Head of caudate nucleus (tissue), 42 donors: Measurements from ENCODE around the gene ANAPC7.

Source experiments
- DNase-seq, 42 donors: peaks; one replicate each; pipeline versions ENCODE4 v3.0.0 to v3.0.0-alpha.2; 2020 to 2021; ENCODE audit warnings: mixed read lengths in 7 of 42
- intact Hi-C: fragments of 100-400 bp; cut with DNase I; formaldehyde crosslinking; loops from one replicate; pipeline ENCODE4 v1.15.0; 2022

Gene ANAPC7

DNA sequence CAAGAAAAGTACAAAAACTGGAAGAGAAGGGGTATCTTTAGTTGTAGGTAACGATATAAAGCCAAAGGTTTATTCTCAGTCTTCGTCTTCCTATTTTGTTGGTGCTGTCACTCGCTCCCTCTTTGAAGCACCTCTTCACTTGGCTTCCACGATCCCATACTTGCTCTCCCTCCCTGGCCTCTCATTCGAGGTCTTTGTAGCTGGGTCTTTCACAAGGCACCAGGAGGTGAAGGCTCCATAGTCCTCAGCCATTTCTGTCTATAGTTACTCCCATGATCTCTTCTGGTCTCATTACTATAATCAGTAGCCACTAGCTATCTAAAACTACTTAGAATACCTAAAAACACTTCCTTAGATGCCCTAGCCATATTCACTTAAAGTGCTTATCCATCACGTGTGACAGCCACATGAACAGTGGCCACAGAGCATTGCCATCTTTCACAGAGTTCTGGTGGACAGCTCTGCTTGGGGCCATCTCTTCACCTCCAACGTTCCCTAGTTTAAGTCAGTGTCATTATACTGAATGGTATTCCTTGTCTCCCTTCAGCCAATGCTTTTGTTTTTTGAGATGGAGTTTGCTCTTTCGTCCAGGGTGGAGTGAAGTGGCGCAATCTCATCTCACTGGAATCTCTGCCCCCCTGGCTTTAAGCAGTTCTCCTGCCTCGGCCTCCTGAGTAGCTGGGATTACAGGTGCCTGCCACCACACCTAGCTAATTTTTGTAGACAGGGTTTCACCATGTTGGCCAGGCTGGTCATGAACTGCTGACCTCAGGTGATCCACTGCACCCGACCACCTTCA lies 65.4 kb downstream of the ANAPC7 start:
- intact Hi-C loops = no loop called here
- DNase-seq = peak in 1 of 42 donors; percentile 3

DNA sequence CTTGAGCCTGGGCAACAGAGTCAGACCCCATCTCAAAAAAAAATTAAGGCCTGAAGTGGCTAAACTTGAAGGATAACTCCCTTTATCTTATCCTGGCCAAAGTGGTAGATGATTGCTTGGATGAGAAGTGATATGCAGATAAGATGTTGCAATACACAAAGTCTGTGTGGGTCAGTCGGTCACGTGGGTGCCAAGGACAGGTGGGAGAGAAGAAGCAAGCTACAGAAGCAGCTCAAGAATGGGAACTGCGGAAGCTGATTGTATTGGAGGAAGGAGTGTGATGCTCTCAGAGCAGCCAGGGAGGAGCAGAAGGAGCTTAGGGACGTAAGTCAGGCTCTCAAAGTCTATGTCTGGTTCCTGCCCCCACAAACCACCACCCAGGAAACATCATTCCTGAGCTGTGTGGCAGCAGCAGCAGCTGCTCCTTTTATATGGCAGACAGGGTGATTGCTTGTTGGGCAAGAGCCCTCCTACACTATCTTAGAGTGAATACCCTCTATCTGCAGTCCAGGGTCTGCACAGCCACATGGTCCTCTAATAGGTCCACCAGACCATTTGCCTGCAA lies 67.9 kb downstream of the ANAPC7 start:
- peak in 16 of 42 donors; percentile 24 to 74 (median 48) for DNase-seq
- intact Hi-C loops = no loop called here

DNA sequence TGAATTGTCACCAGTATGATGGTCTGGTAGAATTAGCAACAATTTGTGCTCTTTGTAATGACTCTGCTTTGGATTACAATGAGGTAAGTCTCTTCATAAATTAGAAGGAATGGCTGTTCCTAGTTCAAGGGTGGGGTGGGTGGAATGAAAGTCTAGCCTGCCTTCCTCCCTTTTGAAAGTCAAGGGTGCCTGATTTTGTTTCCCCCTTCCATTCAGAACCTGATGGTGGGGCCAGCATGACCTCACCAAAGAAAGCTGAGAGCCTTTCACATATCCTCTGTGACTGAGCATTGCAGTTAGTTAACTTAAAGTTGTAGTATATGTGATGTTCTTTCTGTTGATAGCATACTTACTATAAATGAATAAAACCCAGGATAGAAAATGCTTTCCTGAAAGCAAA lies 70.3 kb downstream of the ANAPC7 start:
- DNase-seq = peak in 1 of 42 donors; percentile 4
- intact Hi-C loops = no loop called here

DNA sequence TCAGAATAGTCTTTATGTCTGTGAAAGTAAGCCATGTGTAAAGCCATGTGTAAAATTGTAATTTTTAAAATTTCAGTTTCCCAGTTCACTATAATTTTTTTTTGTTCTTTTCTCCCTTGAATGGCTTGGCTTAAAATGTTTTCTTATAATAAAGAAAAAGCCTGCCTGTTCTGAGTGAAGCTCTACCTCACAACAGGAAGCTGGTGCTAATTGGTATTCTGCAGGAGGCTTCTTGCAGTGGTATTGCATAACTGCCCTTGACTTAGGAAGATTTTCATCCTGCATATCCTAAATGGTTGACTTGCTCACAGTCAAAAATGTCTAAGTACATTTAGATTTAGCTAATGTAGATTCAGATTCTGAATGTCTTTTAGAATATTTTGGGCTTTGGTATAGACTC lies 73.0 kb downstream of the ANAPC7 start:
- DNase-seq = peak in 4 of 42 donors; percentile 35 to 66 (median 50)
- intact Hi-C loops = no loop called here

DNA sequence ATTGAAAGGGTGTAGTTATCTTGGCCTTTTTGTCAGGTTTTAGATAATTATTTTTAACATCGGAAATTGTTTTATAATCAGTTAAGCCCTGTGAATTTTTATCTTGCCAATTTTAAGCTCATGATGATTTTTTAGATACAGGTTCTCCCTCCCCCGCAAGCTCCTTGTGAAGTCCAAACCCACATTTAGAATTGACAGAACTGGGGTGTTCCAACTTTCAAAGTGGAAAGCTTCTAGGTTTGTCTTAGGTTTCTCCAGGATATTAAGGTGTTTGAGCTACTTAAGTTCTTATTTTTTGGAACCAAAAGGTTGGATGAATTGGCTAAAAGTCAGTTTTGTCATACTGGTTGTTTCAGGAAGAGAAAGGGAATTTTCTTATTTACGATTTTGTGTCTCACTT lies 73.4 kb downstream of the ANAPC7 start:
- DNase-seq = peak in 5 of 42 donors; percentile 23 to 68 (median 47)
- intact Hi-C loops = no loop called here

DNA sequence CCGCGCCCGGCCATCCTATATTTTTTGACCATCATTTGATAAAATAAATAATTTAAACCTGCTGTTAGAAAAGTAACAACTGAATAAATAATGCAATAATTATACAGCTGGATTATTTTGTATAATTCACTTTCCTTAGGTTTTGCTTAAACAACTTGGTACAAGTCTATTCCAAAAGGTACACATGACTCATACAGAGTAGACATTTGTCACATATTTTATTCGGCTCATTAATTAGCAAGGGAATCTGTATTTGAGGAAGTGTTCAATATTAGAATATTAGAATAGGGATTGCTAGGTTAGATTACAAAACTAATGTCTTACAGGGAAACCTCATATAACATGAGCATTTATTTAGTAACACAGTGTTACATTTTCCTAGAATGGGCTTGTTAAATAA lies 73.8 kb downstream of the ANAPC7 start:
- DNase-seq = no peak
- intact Hi-C loops = no loop called here
